GM23338 (cell line): Measurements from ENCODE around the gene KIRREL3. TPM values are rescaled to one million over a fixed set of nuclear protein-coding genes. Genes with fewer than 3 reads are reported as not detected.

Experiments used
- ATAC-seq: fragments of 200-7000 bp; cut with Tn5 transposase; 3 replicates; pipeline ENCODE4 v1.9.1; 2020
- DNase-seq: peaks from one replicate; pipeline ENCODE4 v3.0.0-alpha.2; 2015; ENCODE audit warnings: low spot score
- H2AFZ ChIP-seq: fragments of 200-600 bp; sonication (generic); 2 replicates; pipeline ENCODE4 v1.8.0; 2016; ENCODE audit warnings: antibody characterized with exemption, mild to moderate bottlenecking, moderate library complexity
- H3F3A ChIP-seq: fragments of 200-600 bp; sonication (generic); replicated peaks from 2 replicates; pipeline ENCODE4 v1.8.0; 2017; ENCODE audit warnings: antibody characterized with exemption, mixed run types, low read depth
- H3K27ac ChIP-seq: fragments of 200-600 bp; sonication (generic); 2 replicates; pipeline ENCODE4 v1.6.1; 2016; ENCODE audit warnings: low read depth
- H3K27me3 ChIP-seq: fragments of 200-600 bp; sonication (generic); 2 replicates; pipeline ENCODE4 v1.8.0; 2016; ENCODE audit warnings: mild to moderate bottlenecking, mixed run types, moderate library complexity; ENCODE audit not compliant: insufficient read depth
- H3K36me3 ChIP-seq: fragments of 200-600 bp; sonication (generic); 2 replicates; pipeline ENCODE4 v1.8.0; 2016; ENCODE audit warnings: mild to moderate bottlenecking; ENCODE audit not compliant: insufficient read depth
- H3K4me1 ChIP-seq: fragments of 200-600 bp; sonication (generic); 2 replicates; pipeline ENCODE4 v1.8.0; 2016; ENCODE audit warnings: mild to moderate bottlenecking, moderate library complexity; ENCODE audit not compliant: insufficient read depth
- H3K4me2 ChIP-seq: fragments of 200-600 bp; sonication (generic); 2 replicates; pipeline ENCODE4 v1.7.1; 2017; ENCODE audit warnings: mixed run types
- H3K4me3 ChIP-seq: fragments of 200-600 bp; sonication (generic); 2 replicates; pipeline ENCODE4 v1.6.1; 2016; ENCODE audit warnings: mixed run types
- H3K79me2 ChIP-seq: fragments of 200-600 bp; sonication (generic); replicated peaks from 2 replicates; pipeline ENCODE4 v1.8.0; 2017; ENCODE audit warnings: mild to moderate bottlenecking; ENCODE audit not compliant: insufficient read depth
- H3K9me2 ChIP-seq: fragments of 200-600 bp; sonication (generic); 2 replicates; pipeline ENCODE4 v1.8.0; 2017; ENCODE audit not compliant: insufficient read depth
- H4K20me1 ChIP-seq: fragments of 200-600 bp; sonication (generic); replicated peaks from 2 replicates; pipeline ENCODE4 v1.8.0; 2017; ENCODE audit warnings: mild to moderate bottlenecking; ENCODE audit not compliant: insufficient read depth
- H3K27ac Mint-ChIP-seq: 2 replicates; pipeline ENCODE4 v1.8.0; 2020; ENCODE audit warnings: inconsistent platforms, mild to moderate bottlenecking, moderate library complexity, mixed read lengths
- H3K27me3 Mint-ChIP-seq: 3 replicates; pipeline ENCODE4 v1.8.0; 2022; ENCODE audit warnings: low read depth, mild to moderate bottlenecking, moderate library complexity, mixed read lengths, inconsistent platforms; ENCODE audit not compliant: insufficient read depth, poor library complexity
- H3K36me3 Mint-ChIP-seq: 3 replicates; pipeline ENCODE4 v1.8.0; 2021; ENCODE audit warnings: low read depth, mild to moderate bottlenecking, inconsistent platforms, moderate library complexity, mixed read lengths
- H3K4me1 Mint-ChIP-seq: 3 replicates; pipeline ENCODE4 v1.8.0; 2020; ENCODE audit warnings: mild to moderate bottlenecking, inconsistent platforms, mixed read lengths
- H3K4me3 Mint-ChIP-seq: 3 replicates; pipeline ENCODE4 v1.8.0; 2021; ENCODE audit warnings: moderate library complexity, mild to moderate bottlenecking, inconsistent platforms, mixed read lengths
- H3K9me3 Mint-ChIP-seq: 3 replicates; pipeline ENCODE4 v1.8.0; 2020; ENCODE audit warnings: moderate library complexity, mild to moderate bottlenecking, inconsistent platforms, mixed read lengths
- CREB1 ChIP-seq: fragments of 250-450 bp; sonication (Bioruptor Pico); IDR thresholded peaks from 2 replicates; pipeline ENCODE4 v1.5.0; 2020; ENCODE audit warnings: low read depth, mild to moderate bottlenecking, moderate library complexity
- CTCF ChIP-seq, 2 experiments: fragments of 200-600 bp in 1 of 2; sonication (generic) in 1 of 2; conservative IDR thresholded peaks; 2 replicates each; pipeline versions ENCODE4 v1.5.1 to v1.6.1; 2016 to 2017; ENCODE audit warnings: antibody characterized with exemption in 2 of 2, low read depth in 2 of 2, mild to moderate bottlenecking in 2 of 2, moderate library complexity in 1 of 2
- EZH2 ChIP-seq: fragments of 200-600 bp; sonication (generic); IDR thresholded peaks from one replicate; pipeline ENCODE4 v1.8.0; 2017; ENCODE audit warnings: antibody characterized with exemption, mild to moderate bottlenecking, low read depth; ENCODE audit not compliant: unreplicated experiment
- EZH2phosphoT487 ChIP-seq: fragments of 200-600 bp; sonication (generic); IDR thresholded peaks from one replicate; pipeline ENCODE4 v1.8.1; 2018; ENCODE audit warnings: antibody characterized with exemption; ENCODE audit not compliant: unreplicated experiment
- JUNB ChIP-seq: IDR thresholded peaks from one replicate; pipeline ENCODE4 v1.6.1; 2016; ENCODE audit warnings: antibody characterized with exemption; ENCODE audit not compliant: unreplicated experiment
- NANOG ChIP-seq: IDR thresholded peaks from 2 replicates; pipeline ENCODE4 v1.6.1; 2016; ENCODE audit warnings: antibody characterized with exemption, borderline replicate concordance
- POLR2AphosphoS5 ChIP-seq: IDR thresholded peaks from 2 replicates; pipeline ENCODE4 v1.6.1; 2016; ENCODE audit warnings: antibody characterized with exemption, low read depth
- REST ChIP-seq: IDR thresholded peaks from one replicate; pipeline ENCODE4 v1.6.1; 2018; ENCODE audit warnings: antibody characterized with exemption; ENCODE audit not compliant: unreplicated experiment
- STAT1 ChIP-seq: IDR thresholded peaks from one replicate; pipeline ENCODE4 v1.6.1; 2016; ENCODE audit warnings: antibody characterized with exemption; ENCODE audit not compliant: unreplicated experiment
- ZNF114 ChIP-seq: fragments of 250-450 bp; sonication (Bioruptor Pico); IDR thresholded peaks from 2 replicates; pipeline ENCODE4 v1.5.0; 2020; ENCODE audit warnings: mild to moderate bottlenecking, moderate library complexity
- ZNF331 ChIP-seq: fragments of 250-450 bp; sonication (Bioruptor Pico); IDR thresholded peaks from 2 replicates; pipeline ENCODE4 v1.5.0; 2020; ENCODE audit warnings: low read depth, mild to moderate bottlenecking, moderate library complexity
- polyA plus RNA-seq: library from polyadenylated mRNA; unstranded; fragments of >200 nt; fragmentation: Nextera tagmentation; extraction: Ambion mirVana; gene quantifications from 2 replicates; pipeline ENCODE4 v1.2.1, GENCODE V29; 2016
- total RNA-seq: library from RNA; depleted of rRNA; stranded (reverse); fragments of >200 nt; shearing (Covaris generic); gene quantifications from 2 replicates; pipeline ENCODE4 v1.2.3, GENCODE V29; 2014
- TF ChIP-seq, protein P1 (sequence below): IDR thresholded peaks from 2 replicates; pipeline ENCODE4 v1.6.1; 2016; ENCODE audit warnings: antibody characterized with exemption
- TF ChIP-seq, protein P2 (sequence below): fragments of 250-450 bp; sonication (Bioruptor Pico); IDR thresholded peaks from 2 replicates; pipeline ENCODE4 v1.5.0; 2020; ENCODE audit warnings: mild to moderate bottlenecking, moderate library complexity

The KIRREL3 gene
- total and polyA plus RNA-seq, 2 experiments from 2014 or later: 0.13 to 1.5 TPM

- ATAC-seq (no peak), DNase-seq (no peak)
- Mint-ChIP-seq H3K27ac (no peak overlapping the region), H3K36me3 (no peaks in the 10 kb centered on the region), H3K9me3 (no peaks in the 10 kb centered on the region), H3K4me1 (peaks cover 13% of the 10 kb centered on the region), H3K4me3 (no peak overlapping the region), H3K27me3 (no peaks in the 10 kb centered on the region)
- Histone ChIP-seq H3F3A (no peaks in the 10 kb centered on the region), H3K4me2 (no peak overlapping the region), H3K4me3 (no peak overlapping the region), H3K27ac (no peak overlapping the region), H2AFZ (no peak overlapping the region), H3K4me1 (peaks cover 12% of the 10 kb centered on the region), H4K20me1 (no peaks in the 10 kb centered on the region), H3K79me2 (no peaks in the 10 kb centered on the region), H3K36me3 (no peaks in the 10 kb centered on the region), H3K27me3 (no peaks in the 10 kb centered on the region), H3K9me2 (peaks cover 6% of the 10 kb centered on the region)
- no peak for TF ChIP-seq REST
- TF ChIP-seq NANOG: no peak
- no peak for TF ChIP-seq POLR2AphosphoS5
- TF ChIP-seq CTCF (conservative IDR thresholded peaks at IDR 0.05; ENCODE audit: low read depth in 2 of 2): no peak
- TF ChIP-seq ZNF114 (CRISPR knock-in tag): no peak
- no peak for TF ChIP-seq EZH2
- TF ChIP-seq, protein P1, sequence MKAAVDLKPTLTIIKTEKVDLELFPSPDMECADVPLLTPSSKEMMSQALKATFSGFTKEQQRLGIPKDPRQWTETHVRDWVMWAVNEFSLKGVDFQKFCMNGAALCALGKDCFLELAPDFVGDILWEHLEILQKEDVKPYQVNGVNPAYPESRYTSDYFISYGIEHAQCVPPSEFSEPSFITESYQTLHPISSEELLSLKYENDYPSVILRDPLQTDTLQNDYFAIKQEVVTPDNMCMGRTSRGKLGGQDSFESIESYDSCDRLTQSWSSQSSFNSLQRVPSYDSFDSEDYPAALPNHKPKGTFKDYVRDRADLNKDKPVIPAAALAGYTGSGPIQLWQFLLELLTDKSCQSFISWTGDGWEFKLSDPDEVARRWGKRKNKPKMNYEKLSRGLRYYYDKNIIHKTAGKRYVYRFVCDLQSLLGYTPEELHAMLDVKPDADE: no peak
- no peak for TF ChIP-seq ZNF331
- no peak for TF ChIP-seq STAT1
- TF ChIP-seq, protein P2, sequence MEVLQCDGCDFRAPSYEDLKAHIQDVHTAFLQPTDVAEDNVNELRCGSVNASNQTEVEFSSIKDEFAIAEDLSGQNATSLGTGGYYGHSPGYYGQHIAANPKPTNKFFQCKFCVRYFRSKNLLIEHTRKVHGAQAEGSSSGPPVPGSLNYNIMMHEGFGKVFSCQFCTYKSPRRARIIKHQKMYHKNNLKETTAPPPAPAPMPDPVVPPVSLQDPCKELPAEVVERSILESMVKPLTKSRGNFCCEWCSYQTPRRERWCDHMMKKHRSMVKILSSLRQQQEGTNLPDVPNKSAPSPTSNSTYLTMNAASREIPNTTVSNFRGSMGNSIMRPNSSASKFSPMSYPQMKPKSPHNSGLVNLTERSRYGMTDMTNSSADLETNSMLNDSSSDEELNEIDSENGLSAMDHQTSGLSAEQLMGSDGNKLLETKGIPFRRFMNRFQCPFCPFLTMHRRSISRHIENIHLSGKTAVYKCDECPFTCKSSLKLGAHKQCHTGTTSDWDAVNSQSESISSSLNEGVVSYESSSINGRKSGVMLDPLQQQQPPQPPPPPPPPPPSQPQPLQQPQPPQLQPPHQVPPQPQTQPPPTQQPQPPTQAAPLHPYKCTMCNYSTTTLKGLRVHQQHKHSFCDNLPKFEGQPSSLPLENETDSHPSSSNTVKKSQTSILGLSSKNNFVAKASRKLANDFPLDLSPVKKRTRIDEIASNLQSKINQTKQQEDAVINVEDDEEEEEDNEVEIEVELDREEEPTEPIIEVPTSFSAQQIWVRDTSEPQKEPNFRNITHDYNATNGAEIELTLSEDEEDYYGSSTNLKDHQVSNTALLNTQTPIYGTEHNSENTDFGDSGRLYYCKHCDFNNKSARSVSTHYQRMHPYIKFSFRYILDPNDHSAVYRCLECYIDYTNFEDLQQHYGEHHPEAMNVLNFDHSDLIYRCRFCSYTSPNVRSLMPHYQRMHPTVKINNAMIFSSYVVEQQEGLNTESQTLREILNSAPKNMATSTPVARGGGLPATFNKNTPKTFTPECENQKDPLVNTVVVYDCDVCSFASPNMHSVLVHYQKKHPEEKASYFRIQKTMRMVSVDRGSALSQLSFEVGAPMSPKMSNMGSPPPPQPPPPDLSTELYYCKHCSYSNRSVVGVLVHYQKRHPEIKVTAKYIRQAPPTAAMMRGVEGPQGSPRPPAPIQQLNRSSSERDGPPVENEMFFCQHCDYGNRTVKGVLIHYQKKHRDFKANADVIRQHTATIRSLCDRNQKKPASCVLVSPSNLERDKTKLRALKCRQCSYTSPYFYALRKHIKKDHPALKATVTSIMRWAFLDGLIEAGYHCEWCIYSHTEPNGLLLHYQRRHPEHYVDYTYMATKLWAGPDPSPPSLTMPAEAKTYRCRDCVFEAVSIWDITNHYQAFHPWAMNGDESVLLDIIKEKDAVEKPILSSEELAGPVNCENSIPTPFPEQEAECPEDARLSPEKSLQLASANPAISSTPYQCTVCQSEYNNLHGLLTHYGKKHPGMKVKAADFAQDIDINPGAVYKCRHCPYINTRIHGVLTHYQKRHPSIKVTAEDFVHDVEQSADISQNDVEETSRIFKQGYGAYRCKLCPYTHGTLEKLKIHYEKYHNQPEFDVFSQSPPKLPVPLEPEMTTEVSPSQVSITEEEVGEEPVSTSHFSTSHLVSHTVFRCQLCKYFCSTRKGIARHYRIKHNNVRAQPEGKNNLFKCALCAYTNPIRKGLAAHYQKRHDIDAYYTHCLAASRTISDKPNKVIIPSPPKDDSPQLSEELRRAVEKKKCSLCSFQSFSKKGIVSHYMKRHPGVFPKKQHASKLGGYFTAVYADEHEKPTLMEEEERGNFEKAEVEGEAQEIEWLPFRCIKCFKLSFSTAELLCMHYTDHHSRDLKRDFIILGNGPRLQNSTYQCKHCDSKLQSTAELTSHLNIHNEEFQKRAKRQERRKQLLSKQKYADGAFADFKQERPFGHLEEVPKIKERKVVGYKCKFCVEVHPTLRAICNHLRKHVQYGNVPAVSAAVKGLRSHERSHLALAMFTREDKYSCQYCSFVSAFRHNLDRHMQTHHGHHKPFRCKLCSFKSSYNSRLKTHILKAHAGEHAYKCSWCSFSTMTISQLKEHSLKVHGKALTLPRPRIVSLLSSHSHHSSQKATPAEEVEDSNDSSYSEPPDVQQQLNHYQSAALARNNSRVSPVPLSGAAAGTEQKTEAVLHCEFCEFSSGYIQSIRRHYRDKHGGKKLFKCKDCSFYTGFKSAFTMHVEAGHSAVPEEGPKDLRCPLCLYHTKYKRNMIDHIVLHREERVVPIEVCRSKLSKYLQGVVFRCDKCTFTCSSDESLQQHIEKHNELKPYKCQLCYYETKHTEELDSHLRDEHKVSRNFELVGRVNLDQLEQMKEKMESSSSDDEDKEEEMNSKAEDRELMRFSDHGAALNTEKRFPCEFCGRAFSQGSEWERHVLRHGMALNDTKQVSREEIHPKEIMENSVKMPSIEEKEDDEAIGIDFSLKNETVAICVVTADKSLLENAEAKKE (CRISPR knock-in tag): no peak
- TF ChIP-seq CREB1 (CRISPR knock-in tag): no peak
- no peak for TF ChIP-seq EZH2phosphoT487
- TF ChIP-seq JUNB: no peak
Measured at GRCh38 chr11:126904520-126904919, 96.0 kb downstream of the KIRREL3 start.
